Measurements from ENCODE around the gene GRIN2C.

The GRIN2C gene

GRCh38 chr17:74818291-74818938 lies 41.3 kb downstream of the GRIN2C start:
- DNase-seq: no peak

- no peak for DNase-seq
Observed at GRCh38 chr17:74816905-74817620, 42.6 kb downstream of the GRIN2C start.

- DNase-seq: no peak
Observed at GRCh38 chr17:74815550-74816370, 43.9 kb downstream of the GRIN2C start.

- no peak for DNase-seq
Observed at GRCh38 chr17:74815067-74815466, 44.6 kb downstream of the GRIN2C start.

- no peak for DNase-seq
Observed at GRCh38 chr17:74814453-74814852, 45.2 kb downstream of the GRIN2C start.

- DNase-seq: no peak
Observed at GRCh38 chr17:74812109-74813009, 47.3 kb downstream of the GRIN2C start.

- DNase-seq: no peak
Observed at GRCh38 chr17:74810699-74811485, 48.8 kb downstream of the GRIN2C start.

GRCh38 chr17:74808714-74809430 lies 50.8 kb downstream of the GRIN2C start:
- peak in 1 of 2 donors; percentile 61 for DNase-seq

- peak in 1 of 2 donors; percentile 4 for DNase-seq
Observed at GRCh38 chr17:74807925-74808324, 51.8 kb downstream of the GRIN2C start.

- DNase-seq: no peak
Observed at GRCh38 chr17:74807441-74807840, 52.2 kb downstream of the GRIN2C start.

GRCh38 chr17:74806334-74806733 lies 53.4 kb downstream of the GRIN2C start:
- no peak for DNase-seq

GRCh38 chr17:74805591-74805991 lies 54.1 kb downstream of the GRIN2C start:
- DNase-seq: no peak

- DNase-seq: no peak
Observed at GRCh38 chr17:74804683-74805082, 55.0 kb downstream of the GRIN2C start.

GRCh38 chr17:74803971-74804370 lies 55.7 kb downstream of the GRIN2C start:
- no peak for DNase-seq

- no peak for DNase-seq
Observed at GRCh38 chr17:74803388-74803930, 56.2 kb downstream of the GRIN2C start.

GRCh38 chr17:74801896-74802295 lies 57.8 kb downstream of the GRIN2C start:
- DNase-seq: no peak

- DNase-seq: no peak
Observed at GRCh38 chr17:74800531-74800930, 59.2 kb downstream of the GRIN2C start.

- no peak for DNase-seq
Observed at GRCh38 chr17:74799097-74799496, 60.6 kb downstream of the GRIN2C start.

- no peak for DNase-seq
Observed at GRCh38 chr17:74798239-74798707, 61.4 kb downstream of the GRIN2C start.

GRCh38 chr17:74797824-74798223 lies 61.9 kb downstream of the GRIN2C start:
- DNase-seq: no peak

GRCh38 chr17:74796866-74797265 lies 62.8 kb downstream of the GRIN2C start:
- DNase-seq: no peak

All from bone marrow (tissue), 2 donors.